ACC112 (cell line): ENCODE measurements around the gene ACADVL.

Experiments
- H2AFZ ChIP-seq: fragments of 200-600 bp; sonication (generic); one replicate; pipeline ENCODE4 v1.6.0; 2017; ENCODE audit warnings: antibody characterized with exemption, low read length; ENCODE audit not compliant: unreplicated experiment
- H3K27ac ChIP-seq: fragments of 200-600 bp; sonication (generic); 2 replicates; pipeline ENCODE4 v1.5.1; 2014; ENCODE audit warnings: low read depth, mild to moderate bottlenecking, antibody characterized with exemption, low read length, moderate library complexity
- H3K27me3 ChIP-seq: fragments of 200-600 bp; sonication (generic); 2 replicates; pipeline ENCODE4 v1.6.1; 2014; ENCODE audit warnings: mild to moderate bottlenecking, antibody characterized with exemption, low read length, moderate library complexity, mixed read lengths; ENCODE audit not compliant: insufficient read depth
- H3K36me3 ChIP-seq: fragments of 200-600 bp; sonication (generic); 2 replicates; pipeline ENCODE4 v1.6.1; 2016; ENCODE audit warnings: mild to moderate bottlenecking, antibody characterized with exemption, low read length, moderate library complexity, mixed read lengths; ENCODE audit not compliant: insufficient read depth
- H3K4me1 ChIP-seq: fragments of 200-600 bp; sonication (generic); one replicate; pipeline ENCODE4 v1.6.1; 2016; ENCODE audit warnings: low read length, mixed read lengths; ENCODE audit not compliant: insufficient read depth, unreplicated experiment, control insufficient read depth
- H3K4me3 ChIP-seq: fragments of 200-600 bp; sonication (generic); 2 replicates; pipeline ENCODE4 v1.5.1; 2014; ENCODE audit warnings: mild to moderate bottlenecking, low read depth, low read length
- H3K79me2 ChIP-seq: fragments of 200-600 bp; sonication (generic); one replicate; pipeline ENCODE4 v1.6.0; 2016; ENCODE audit warnings: low read length; ENCODE audit not compliant: control insufficient read depth, unreplicated experiment, insufficient read depth

ACADVL gene

GRCh38 chr17:7192271-7192937 lies 27.3 kb upstream of the ACADVL start:
- no peak overlapping the region for H3K4me3 ChIP-seq
- H3K79me2 ChIP-seq, result no peaks in the 10 kb centered on the region
- no peak overlapping the region for H2AFZ ChIP-seq
- no peaks in the 10 kb centered on the region for H3K4me1 ChIP-seq
- no peak overlapping the region for H3K27ac ChIP-seq
- no peaks in the 10 kb centered on the region for H3K36me3 ChIP-seq
- H3K27me3 ChIP-seq, result no peaks in the 10 kb centered on the region

- no peaks in the 10 kb centered on the region for H3K79me2 ChIP-seq
- H2AFZ ChIP-seq, result no peak overlapping the region
- no peak overlapping the region for H3K4me3 ChIP-seq
- 0 out of 2 replicates have a peak, but pooled peaks cover 3% of the 10 kb centered on the region for H3K36me3 ChIP-seq
- no peaks in the 10 kb centered on the region for H3K27me3 ChIP-seq
- H3K4me1 ChIP-seq, result no peaks in the 10 kb centered on the region
- no peak overlapping the region for H3K27ac ChIP-seq
Measured at GRCh38 chr17:7195971-7196370, 23.8 kb upstream of the ACADVL start.

GRCh38 chr17:7196651-7197401 lies 22.9 kb upstream of the ACADVL start:
- no peak overlapping the region for H3K27ac ChIP-seq
- H3K36me3 ChIP-seq, result 0 out of 2 replicates have a peak, but pooled peaks cover 3% of the 10 kb centered on the region
- H3K79me2 ChIP-seq, result no peaks in the 10 kb centered on the region
- no peaks in the 10 kb centered on the region for H3K27me3 ChIP-seq
- no peak overlapping the region for H2AFZ ChIP-seq
- no peak overlapping the region for H3K4me3 ChIP-seq
- H3K4me1 ChIP-seq, result no peaks in the 10 kb centered on the region

- H3K36me3 ChIP-seq, result peaks cover 15% of the 10 kb centered on the region
- no peak overlapping the region for H2AFZ ChIP-seq
- H3K27me3 ChIP-seq, result no peaks in the 10 kb centered on the region
- H3K79me2 ChIP-seq, result peaks cover 17% of the 10 kb centered on the region
- no peak overlapping the region for H3K27ac ChIP-seq
- peaks cover 23% of the 10 kb centered on the region for H3K4me1 ChIP-seq
- H3K4me3 ChIP-seq, result no peak overlapping the region
Measured at GRCh38 chr17:7203391-7203790, 16.3 kb upstream of the ACADVL start.

GRCh38 chr17:7204336-7204735 lies 15.4 kb upstream of the ACADVL start:
- peak overlapping the region; percentile 75 for H3K4me3 ChIP-seq
- peaks cover 26% of the 10 kb centered on the region for H3K79me2 ChIP-seq
- H3K27ac ChIP-seq, result peak overlapping the region; percentile 68; the same call in 1 of the 2 replicates
- H2AFZ ChIP-seq, result no peak overlapping the region
- no peaks in the 10 kb centered on the region for H3K27me3 ChIP-seq
- H3K4me1 ChIP-seq, result peaks cover 23% of the 10 kb centered on the region
- H3K36me3 ChIP-seq, result peaks cover 15% of the 10 kb centered on the region

GRCh38 chr17:7204828-7205461 lies 14.8 kb upstream of the ACADVL start:
- H2AFZ ChIP-seq, result peak overlapping the region; percentile 69
- peaks cover 15% of the 10 kb centered on the region for H3K36me3 ChIP-seq
- H3K27me3 ChIP-seq, result no peaks in the 10 kb centered on the region
- peak overlapping the region; percentile 75 for H3K4me3 ChIP-seq
- H3K79me2 ChIP-seq, result peaks cover 28% of the 10 kb centered on the region
- H3K4me1 ChIP-seq, result peaks cover 23% of the 10 kb centered on the region
- H3K27ac ChIP-seq, result peak overlapping the region; percentile 68

- H3K27ac ChIP-seq, result peak overlapping the region; percentile 68
- H3K36me3 ChIP-seq, result peaks cover 12% of the 10 kb centered on the region
- no peaks in the 10 kb centered on the region for H3K27me3 ChIP-seq
- peak overlapping the region; percentile 38 for H2AFZ ChIP-seq
- H3K4me1 ChIP-seq, result peaks cover 23% of the 10 kb centered on the region
- peak overlapping the region; percentile 75 for H3K4me3 ChIP-seq
- peaks cover 34% of the 10 kb centered on the region for H3K79me2 ChIP-seq
Measured at GRCh38 chr17:7205561-7205960, 14.2 kb upstream of the ACADVL start.

GRCh38 chr17:7207120-7208001 lies 12.4 kb upstream of the ACADVL start:
- no peak overlapping the region for H2AFZ ChIP-seq
- peaks cover 48% of the 10 kb centered on the region for H3K79me2 ChIP-seq
- peaks cover 7% of the 10 kb centered on the region for H3K36me3 ChIP-seq
- H3K27ac ChIP-seq, result no peak overlapping the region
- no peak overlapping the region for H3K4me3 ChIP-seq
- peaks cover 23% of the 10 kb centered on the region for H3K4me1 ChIP-seq
- H3K27me3 ChIP-seq, result no peaks in the 10 kb centered on the region

- Histone ChIP-seq H3K4me1 (peaks cover 23% of the 10 kb centered on the region), H3K4me3 (no peak overlapping the region)
Measured at GRCh38 chr17:7208027-7208571, 11.6 kb upstream of the ACADVL start.

More at GRCh38 chr17:7208027-7208571, 11.6 kb upstream of the ACADVL start:
- no peaks in the 10 kb centered on the region for H3K27me3 ChIP-seq
- H3K79me2 ChIP-seq, result peaks cover 52% of the 10 kb centered on the region
- H3K36me3 ChIP-seq, result no peaks in the 10 kb centered on the region; the same call in 1 of the 2 replicates
- no peak overlapping the region for H2AFZ ChIP-seq
- H3K27ac ChIP-seq, result no peak overlapping the region
